Mucosa of descending colon (tissue), 3 donors: ENCODE results near the gene TSPAN15. TPM values are rescaled to one million over a fixed set of nuclear protein-coding genes. Genes with fewer than 3 reads are reported as not detected.

Experiments
- ATAC-seq: fragments of 200-7000 bp; cut with Tn5 transposase; one replicate; pipeline ENCODE4 v1.9.1; 2020; ENCODE audit warnings: mild to moderate bottlenecking, moderate library complexity
- DNase-seq, 3 donors: peaks; one replicate each; pipeline ENCODE4 v3.0.0-alpha.2; 2020
- H3K36me3 ChIP-seq: fragments of 200-600 bp; one replicate; pipeline ENCODE4 v1.8.0; 2021; ENCODE audit warnings: low read depth, mild to moderate bottlenecking
- H3K4me1 ChIP-seq: fragments of 200-600 bp; one replicate; pipeline ENCODE4 v1.8.0; 2021; ENCODE audit warnings: low read depth, mild to moderate bottlenecking
- H3K4me3 ChIP-seq: fragments of 200-600 bp; one replicate; pipeline ENCODE4 v1.8.0; 2021; ENCODE audit warnings: mild to moderate bottlenecking
- H3K9me3 ChIP-seq: fragments of 200-600 bp; one replicate; pipeline ENCODE4 v1.8.0; 2021; ENCODE audit warnings: mild to moderate bottlenecking
- CTCF ChIP-seq: fragments of 200-600 bp; IDR thresholded peaks from one replicate; pipeline ENCODE4 v1.8.0; 2022; ENCODE audit warnings: antibody characterized with exemption, mild to moderate bottlenecking
- intact Hi-C, 2 donors: fragments of 100-400 bp; cut with DNase I in 1 of 2; cut with micrococcal nuclease in 1 of 2; formaldehyde crosslinking; loops; one replicate each; pipeline versions ENCODE4 v1.11.0 to v1.11.1; 2022; cut with DNase I, micrococcal nuclease
- total RNA-seq, 3 donors: library from RNA; stranded (reverse); fragmentation: NEBNext Ultra II Directional in 2 of 3; extraction: Animal tissue kit (Norgen Biotek cat#: 25700) in 2 of 3; gene quantifications; one replicate each; pipeline versions ENCODE4 v1.2.1 to v1.2.4, GENCODE V29; 2021 to 2023
- donor health status: DM: no; HTN: no; CAD: no; lungs with moderate emphysema.
- donor health status: DM: no; HTN: no; CAD: no.
- donor health status: DM: no; HTN: yes; CAD: no.

The TSPAN15 gene
- total RNA-seq, 3 donors from 2014 or later = 118 to 183 (median 139) TPM

- H3K4me3 ChIP-seq = no peak overlapping the region
- no peak for TF ChIP-seq CTCF
- no peaks in the 10 kb centered on the region for H3K9me3 ChIP-seq
- H3K36me3 ChIP-seq = no peaks in the 10 kb centered on the region
- H3K4me1 ChIP-seq = peaks cover 22% of the 10 kb centered on the region
- ATAC-seq (peak; percentile 60), DNase-seq (peak in 2 of 3 donors; percentile 48 to 55)
- intact Hi-C loops = no loop called here
Measured at GRCh38 chr10:69439813-69440506, 11.3 kb upstream of the TSPAN15 start.

- DNase-seq = no peak
- TF ChIP-seq CTCF = no peak
- H3K36me3 ChIP-seq = no peaks in the 10 kb centered on the region
- ATAC-seq = no peak
- no peak overlapping the region for H3K4me3 ChIP-seq
- no peaks in the 10 kb centered on the region for H3K9me3 ChIP-seq
- H3K4me1 ChIP-seq = peaks cover 28% of the 10 kb centered on the region
- intact Hi-C loops = no loop called here
Measured at GRCh38 chr10:69443354-69443753, 7.9 kb upstream of the TSPAN15 start.

GRCh38 chr10:69445041-69445440 is 6.2 kb upstream of the TSPAN15 start:
- no peak for TF ChIP-seq CTCF
- Histone ChIP-seq H3K4me1 (peaks cover 29% of the 10 kb centered on the region), H3K9me3 (no peaks in the 10 kb centered on the region), H3K36me3 (no peaks in the 10 kb centered on the region), H3K4me3 (no peak overlapping the region)
- DNase-seq = no peak
- intact Hi-C loops = no loop called here
- no peak for ATAC-seq

GRCh38 chr10:69446229-69446628 is 5.0 kb upstream of the TSPAN15 start:
- Histone ChIP-seq H3K36me3 (no peaks in the 10 kb centered on the region), H3K9me3 (no peaks in the 10 kb centered on the region), H3K4me1 (peaks cover 36% of the 10 kb centered on the region), H3K4me3 (no peak overlapping the region)
- ATAC-seq (no peak), DNase-seq (no peak)
- intact Hi-C loops = no loop called here
- TF ChIP-seq CTCF = no peak

GRCh38 chr10:69446650-69447151 is 4.6 kb upstream of the TSPAN15 start:
- Histone ChIP-seq H3K36me3 (no peaks in the 10 kb centered on the region), H3K4me3 (no peak overlapping the region), H3K9me3 (no peaks in the 10 kb centered on the region), H3K4me1 (peaks cover 36% of the 10 kb centered on the region)
- DNase-seq = peak in 1 of 3 donors; percentile 49
- no peak for TF ChIP-seq CTCF
- intact Hi-C loops = no loop called here
- peak; percentile 35 for ATAC-seq
